A549 (cell line): Measurements from ENCODE around the gene CORO2A. TPM values are rescaled to one million over a fixed set of nuclear protein-coding genes. Genes with fewer than 3 reads are reported as not detected.
"Not testable (repeated sequence)": the region's sequence is repeated elsewhere in the genome, so short reads cannot be mapped to it uniquely, and the experiment has no call there.

Experiments
- ATAC-seq, 2 experiments: fragments of 200-7000 bp in 1 of 2; fragments of >200 bp in 1 of 2; cut with Nextera tagmentation in 1 of 2; cut with Tn5 transposase in 1 of 2; 3 replicates each; pipeline versions ENCODE4 v1.8.0 to v1.9.1; 2018 to 2020; ENCODE audit warnings: mild to moderate bottlenecking in 1 of 2, moderate library complexity in 1 of 2
- CTCF ChIA-PET: fragments of 300-600 bp; sonication (Branson Sonifier 250); formaldehyde crosslinking; extraction: SDS; loops from one replicate; lab custom pipeline; 2021; ENCODE audit warnings: antibody characterized with exemption, inconsistent platforms; lab: Yijun Ruan, JAX
- POLR2A ChIA-PET: fragments of 350-600 bp; formaldehyde crosslinking; extraction: SDS; loops from one replicate; lab custom pipeline; 2021; ENCODE audit warnings: antibody characterized with exemption, inconsistent platforms; lab: Yijun Ruan, JAX
- DNase-seq, 2 experiments: peaks; one replicate each; pipeline versions ENCODE4 v3.0.0 to v3.0.0-alpha.2; 2011 to 2016; ENCODE audit warnings: low read depth in 1 of 2, low spot score in 1 of 2
- FAIRE-seq: peaks from 2 replicates; lab custom pipeline; 2011; peaks lifted over from hg19 to GRCh38; lab: Jason Lieb, UNC
- H3K27ac ChIP-seq, 2 experiments: fragments of >200 bp; sonication (Bioruptor Twin); formaldehyde crosslinking; 3 replicates each; pipeline ENCODE4 v1.5.1; 2016 to 2017
- H3K4me1 ChIP-seq: fragments of >200 bp; sonication (Bioruptor Twin); formaldehyde crosslinking; 3 replicates; pipeline ENCODE4 v1.6.1; 2016
- H3K4me2 ChIP-seq: fragments of >200 bp; sonication (Bioruptor Twin); formaldehyde crosslinking; 3 replicates; pipeline ENCODE4 v1.6.1; 2016
- H3K4me3 ChIP-seq: fragments of >200 bp; sonication (Bioruptor Twin); formaldehyde crosslinking; 3 replicates; pipeline ENCODE4 v1.5.1; 2016
- H3K9me3 ChIP-seq: fragments of >200 bp; sonication (Bioruptor Twin); formaldehyde crosslinking; 3 replicates; pipeline ENCODE4 v1.6.1; 2016
- CBX8 ChIP-seq: fragments of 200-600 bp; sonication (generic); IDR thresholded peaks from 2 replicates; pipeline ENCODE4 v1.6.1; 2016
- CEBPB ChIP-seq, 2 experiments: fragments of >200 bp in 1 of 2; sonication (Bioruptor Twin) in 1 of 2; formaldehyde crosslinking in 1 of 2; IDR thresholded peaks; 2 replicates each; pipeline ENCODE4 v1.6.1; 2012 to 2016
- CHD4 ChIP-seq: fragments of 200-600 bp; sonication (generic); IDR thresholded peaks from 2 replicates; pipeline ENCODE4 v1.6.1; 2016; ENCODE audit warnings: antibody characterized with exemption, mild to moderate bottlenecking, borderline replicate concordance
- CTCF ChIP-seq: fragments of >200 bp; sonication (Bioruptor Twin); formaldehyde crosslinking; IDR thresholded peaks from 3 replicates; pipeline ENCODE4 v1.5.1; 2016
- EP300 ChIP-seq, 2 experiments: fragments of >200 bp; sonication (Bioruptor Twin); formaldehyde crosslinking; IDR thresholded peaks; 2 replicates in 1 of 2; 3 replicates in 1 of 2; pipeline ENCODE4 v1.6.1; 2016 to 2017
- HEYL ChIP-seq: fragments of 250-450 bp; sonication (Bioruptor Pico); IDR thresholded peaks from 2 replicates; pipeline ENCODE4 v1.8.0; 2021; ENCODE audit warnings: mild to moderate bottlenecking, moderate library complexity
- HOXB5 ChIP-seq: fragments of 250-450 bp; sonication (Bioruptor Pico); IDR thresholded peaks from 2 replicates; pipeline ENCODE4 v1.5.0; 2020; ENCODE audit warnings: mild to moderate bottlenecking, moderate library complexity
- KDM5A ChIP-seq: fragments of 200-600 bp; sonication (generic); IDR thresholded peaks from 2 replicates; pipeline ENCODE4 v1.6.1; 2016; ENCODE audit warnings: antibody characterized with exemption, mild to moderate bottlenecking
- MAFK ChIP-seq: fragments of 450-650 bp; IDR thresholded peaks from 2 replicates; pipeline ENCODE4 v1.6.1; 2014; ENCODE audit not compliant: partially characterized antibody
- MYC ChIP-seq: IDR thresholded peaks from 2 replicates; pipeline ENCODE4 v1.6.1; 2012; ENCODE audit warnings: mild to moderate bottlenecking, inconsistent platforms, low read length, improper control_type of control experiment, borderline replicate concordance
- NPAS2 ChIP-seq: fragments of 250-450 bp; sonication (Bioruptor Pico); IDR thresholded peaks from 2 replicates; pipeline ENCODE4 v1.8.0; 2022; ENCODE audit warnings: mild to moderate bottlenecking, moderate library complexity, borderline replicate concordance
- NR3C1 ChIP-seq: fragments of >200 bp; sonication (Bioruptor Twin); formaldehyde crosslinking; IDR thresholded peaks from 3 replicates; pipeline ENCODE4 v1.6.1; 2017
- PHF8 ChIP-seq: fragments of 200-600 bp; sonication (generic); IDR thresholded peaks from 2 replicates; pipeline ENCODE4 v1.6.1; 2016; ENCODE audit warnings: low read depth, mild to moderate bottlenecking, antibody characterized with exemption, moderate library complexity, borderline replicate concordance
- POLR2AphosphoS2 ChIP-seq: conservative IDR thresholded peaks from 2 replicates; pipeline ENCODE4 v1.6.1; 2012; ENCODE audit warnings: low read length, improper control_type of control experiment, inconsistent platforms
- RARB ChIP-seq: fragments of 250-450 bp; sonication (Bioruptor Pico); IDR thresholded peaks from 2 replicates; pipeline ENCODE4 v1.8.0; 2021; ENCODE audit warnings: mild to moderate bottlenecking, moderate library complexity
- ZFP36 ChIP-seq: fragments of 450-650 bp; IDR thresholded peaks from 2 replicates; pipeline ENCODE4 v1.6.1; 2014; ENCODE audit warnings: borderline replicate concordance; ENCODE audit not compliant: partially characterized antibody
- ZSCAN20 ChIP-seq: fragments of 250-450 bp; sonication (Bioruptor Pico); IDR thresholded peaks from 2 replicates; pipeline ENCODE4 v1.8.0; 2022; ENCODE audit warnings: mild to moderate bottlenecking, moderate library complexity
- WGBS: methylation state at CpG from one replicate; pipeline ENCODE4 v1.1.6; 2017; ENCODE audit errors: missing lambda C conversion rate; 5-methylcytosine and 5-hydroxymethylcytosine counted together
- polyA plus RNA-seq, 4 experiments: library from polyadenylated mRNA; depleted of rRNA in 3 of 4; stranded (reverse); fragments of >200 nt; fragmentation: RNase III in 1 of 4; extraction: RNeasy Plus Mini Kit Qiagen cat#74134 plus additional on column Dnase treatment in 1 of 4; gene quantifications; 2 replicates in 3 of 4; 3 replicates in 1 of 4; pipeline ENCODE4 v1.2.3, GENCODE V29; 2011 to 2017
- TF ChIP-seq, protein P1 (sequence below): IDR thresholded peaks from 2 replicates; pipeline ENCODE4 v1.6.1; 2012
- TF ChIP-seq, protein P2 (sequence below): IDR thresholded peaks from 2 replicates; pipeline ENCODE4 v1.6.1; 2012
- TF ChIP-seq, protein P3 (sequence below): fragments of >200 bp; sonication (Bioruptor Twin); formaldehyde crosslinking; IDR thresholded peaks from 3 replicates; pipeline ENCODE4 v1.6.1; 2016

The CORO2A gene
- polyA plus RNA-seq, 2 of the 4 experiments (the other 2 are of a cell fraction) = 0.49 to 2.0 TPM

- ATAC-seq (no peak), FAIRE-seq (no peak), DNase-seq (no peak)
- H3K4me1 ChIP-seq = 0 out of 3 replicates have a peak, but pooled peaks cover 3% of the 10 kb centered on the region
- CTCF ChIA-PET = interaction anchor here (0.8 kb wide), 1 partner anchor 88 kb away, joined by 3 read pairs; no protein-coding TSS in a partner anchor
- POLR2A ChIA-PET = no interaction called here
- H3K9me3 ChIP-seq = no peaks in the 10 kb centered on the region
- H3K4me3 ChIP-seq = no peak overlapping the region
- 95% methylated on average over 3 of the region's 3 CpGs for WGBS
- TF ChIP-seq, protein P1, sequence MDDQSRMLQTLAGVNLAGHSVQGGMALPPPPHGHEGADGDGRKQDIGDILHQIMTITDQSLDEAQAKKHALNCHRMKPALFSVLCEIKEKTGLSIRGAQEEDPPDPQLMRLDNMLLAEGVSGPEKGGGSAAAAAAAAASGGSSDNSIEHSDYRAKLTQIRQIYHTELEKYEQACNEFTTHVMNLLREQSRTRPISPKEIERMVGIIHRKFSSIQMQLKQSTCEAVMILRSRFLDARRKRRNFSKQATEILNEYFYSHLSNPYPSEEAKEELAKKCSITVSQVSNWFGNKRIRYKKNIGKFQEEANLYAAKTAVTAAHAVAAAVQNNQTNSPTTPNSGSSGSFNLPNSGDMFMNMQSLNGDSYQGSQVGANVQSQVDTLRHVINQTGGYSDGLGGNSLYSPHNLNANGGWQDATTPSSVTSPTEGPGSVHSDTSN = no peak
- TF ChIP-seq MYC (no peak), KDM5A (no peak), HEYL (CRISPR knock-in tag) (no peak), MAFK (no peak), ZSCAN20 (CRISPR knock-in tag) (no peak)
- TF ChIP-seq, protein P2, sequence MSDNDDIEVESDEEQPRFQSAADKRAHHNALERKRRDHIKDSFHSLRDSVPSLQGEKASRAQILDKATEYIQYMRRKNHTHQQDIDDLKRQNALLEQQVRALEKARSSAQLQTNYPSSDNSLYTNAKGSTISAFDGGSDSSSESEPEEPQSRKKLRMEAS = no peak
- no peak overlapping the region for H3K27ac ChIP-seq
- no peak overlapping the region for H3K4me2 ChIP-seq
Observed at GRCh38 chr9:98175762-98176161, 16.7 kb downstream of the CORO2A start.

GRCh38 chr9:98175028-98175569 lies 17.3 kb downstream of the CORO2A start:
- DNase-seq (no peak), FAIRE-seq (no peak), ATAC-seq (no peak)
- H3K4me1 ChIP-seq = 0 out of 3 replicates have a peak, but pooled peaks cover 3% of the 10 kb centered on the region
- no peak overlapping the region for H3K4me3 ChIP-seq
- WGBS = 73% methylated on average over 5 of the region's 6 CpGs
- CTCF ChIA-PET = no interaction called here
- H3K27ac ChIP-seq = no peak overlapping the region
- H3K9me3 ChIP-seq = no peaks in the 10 kb centered on the region
- TF ChIP-seq EP300 (IDR thresholded peaks at IDR 0.05) = no peak
- no peak for TF ChIP-seq MYC
- no peak for TF ChIP-seq HOXB5 (CRISPR knock-in tag)
- TF ChIP-seq NPAS2 (CRISPR knock-in tag) = no peak
- no peak for TF ChIP-seq CBX8
- TF ChIP-seq NR3C1 = no peak
- no peak for TF ChIP-seq POLR2AphosphoS2
- TF ChIP-seq RARB (CRISPR knock-in tag) = no peak
- no peak for TF ChIP-seq CTCF
- no peak for TF ChIP-seq ZFP36
- no peak for TF ChIP-seq CHD4
- TF ChIP-seq PHF8 = no peak
- no peak for TF ChIP-seq CEBPB (IDR thresholded peaks at IDR 0.05)
- TF ChIP-seq, protein P3, sequence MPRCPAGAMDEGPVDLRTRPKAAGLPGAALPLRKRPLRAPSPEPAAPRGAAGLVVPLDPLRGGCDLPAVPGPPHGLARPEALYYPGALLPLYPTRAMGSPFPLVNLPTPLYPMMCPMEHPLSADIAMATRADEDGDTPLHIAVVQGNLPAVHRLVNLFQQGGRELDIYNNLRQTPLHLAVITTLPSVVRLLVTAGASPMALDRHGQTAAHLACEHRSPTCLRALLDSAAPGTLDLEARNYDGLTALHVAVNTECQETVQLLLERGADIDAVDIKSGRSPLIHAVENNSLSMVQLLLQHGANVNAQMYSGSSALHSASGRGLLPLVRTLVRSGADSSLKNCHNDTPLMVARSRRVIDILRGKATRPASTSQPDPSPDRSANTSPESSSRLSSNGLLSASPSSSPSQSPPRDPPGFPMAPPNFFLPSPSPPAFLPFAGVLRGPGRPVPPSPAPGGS = no peak
- TF ChIP-seq HEYL (CRISPR knock-in tag) = no peak
- POLR2A ChIA-PET = no interaction called here
- H3K4me2 ChIP-seq = no peak overlapping the region

GRCh38 chr9:98174502-98174918 lies 17.9 kb downstream of the CORO2A start:
- H3K4me2 ChIP-seq, H3K9me3 ChIP-seq, FAIRE-seq, H3K4me1 ChIP-seq, DNase-seq, POLR2A ChIA-PET, ATAC-seq, H3K27ac ChIP-seq, H3K4me3 ChIP-seq: not testable (repeated sequence)
- CTCF ChIA-PET = interaction anchor here (0.8 to 1.6 kb wide), 3 partner anchors 14 to 89 kb away, joined by 4 to 5 read pairs (median 4); no protein-coding TSS in a partner anchor
- WGBS = 76% methylated on average over 5 of the region's 5 CpGs
